Motor neuron (in vitro differentiated cells): Measurements from ENCODE around the gene OR13J1. TPM values are rescaled to one million over a fixed set of nuclear protein-coding genes. Genes with fewer than 3 reads are reported as not detected.

Experiments
- ATAC-seq, 8 experiments: fragments of 200-7000 bp; cut with Tn5 transposase; replicated peaks in 6 of 8; 2 replicates each; pipeline ENCODE4 v1.8.0; 2021; ENCODE audit warnings: mild to moderate bottlenecking in 8 of 8, moderate library complexity in 8 of 8
- H3K27ac ChIP-seq, 2 donors: fragments of 250-450 bp; sonication (Bioruptor Pico); 2 replicates each; pipeline ENCODE4 v1.9.0; 2021; ENCODE audit warnings: antibody characterized with exemption in 2 of 2, mild to moderate bottlenecking in 2 of 2, moderate library complexity in 1 of 2
- H3K4me1 ChIP-seq, 2 donors: fragments of 250-450 bp; sonication (Bioruptor Pico); replicated peaks in 1 of 2; 2 replicates each; pipeline ENCODE4 v1.6.1; 2021; ENCODE audit warnings: antibody characterized with exemption in 2 of 2, mild to moderate bottlenecking in 2 of 2, moderate library complexity in 1 of 2
- H3K4me3 ChIP-seq, 5 donors: fragments of 250-450 bp; sonication (Bioruptor Pico); 2 replicates each; pipeline ENCODE4 v1.9.0; 2021; ENCODE audit warnings: antibody characterized with exemption in 5 of 5, mild to moderate bottlenecking in 5 of 5, moderate library complexity in 4 of 5
- WGBS, 10 experiments: fragments of 450-650 bp; shearing (Covaris generic); methylation state at CpG; one replicate each; pipeline ENCODE4 v1.0.0; 2022; 5-methylcytosine and 5-hydroxymethylcytosine counted together
- in situ Hi-C, 9 experiments: fragments of 400-800 bp; cut with MboI; loops; one replicate each; pipeline ENCODE4 v1.15.0; 2021; ENCODE audit warnings: low sequenced_read_pairs in 9 of 9, low pct_unique_long_range_greater_than_20kb in 2 of 9; ENCODE audit not compliant: unreplicated experiment in 9 of 9
- total RNA-seq, 8 experiments: library from RNA; unstranded; fragments of 300-600 nt; gene quantifications; 2 replicates each; pipeline versions ENCODE4 v1.2.3 to v1.2.4, GENCODE V29; 2022

Gene OR13J1
- total RNA-seq, 8 experiments from 2014 or later, result 0.27 to 0.97 (median 0.40) TPM; not detected in 4

DNA sequence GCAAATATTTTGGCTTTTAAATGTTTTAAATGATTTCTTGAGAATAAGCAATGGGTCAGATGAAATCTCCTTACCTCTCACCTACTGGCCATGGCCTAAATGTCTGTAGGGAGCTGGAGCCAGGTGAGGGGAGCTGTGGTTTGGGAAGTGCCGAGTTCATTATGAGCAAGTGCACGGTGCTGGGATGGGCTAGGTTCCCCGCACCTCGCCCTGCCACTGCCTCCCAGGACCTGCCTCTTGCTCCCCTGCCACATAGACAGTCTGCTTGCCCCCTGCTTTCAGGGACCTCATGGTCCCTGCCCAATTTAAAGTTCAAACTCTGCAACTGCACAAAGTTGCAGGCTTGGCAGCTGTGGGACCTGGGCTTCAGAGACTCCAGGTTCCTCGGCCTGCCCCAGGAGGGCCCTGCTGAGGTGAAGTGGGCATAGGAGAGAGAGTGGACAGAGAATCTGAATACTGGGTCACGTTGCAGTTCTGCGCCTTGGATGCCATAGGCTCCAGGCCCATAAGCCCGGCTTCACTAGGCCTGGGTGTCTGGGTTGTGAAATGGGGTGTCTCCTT, 5.4 kb downstream of the OR13J1 start:
- in situ Hi-C loops, result no loop called here
- ATAC-seq, result no peak
- H3K4me1 ChIP-seq, result no peaks in the 10 kb centered on the region
- H3K4me3 ChIP-seq, result no peak overlapping the region
- 64 to 90% (median 88%) methylated on average over 1 to 2 of the region's 8 CpGs; no CpG with 5 or more reads in 5 of the 10 experiments for WGBS, 10 experiments
- no peak overlapping the region for H3K27ac ChIP-seq

DNA sequence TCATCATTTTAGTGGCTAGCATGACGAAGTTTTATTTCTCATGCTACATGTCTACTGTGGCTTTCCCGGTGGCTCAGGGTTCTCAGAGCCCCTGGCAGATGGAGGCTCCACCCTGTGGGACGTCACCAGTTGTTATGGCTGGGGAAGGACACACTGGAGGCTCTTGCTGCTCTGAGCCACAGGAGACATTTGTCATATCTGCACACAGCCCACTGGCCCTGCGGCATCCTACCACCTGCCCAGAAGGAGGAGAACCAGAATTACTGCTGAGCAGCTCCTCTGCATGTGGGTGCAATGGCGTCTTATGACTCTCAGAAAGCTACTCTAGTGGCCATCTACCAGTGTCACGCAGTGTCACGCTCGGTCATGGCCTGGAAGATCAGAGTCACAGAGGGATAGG, 6.6 kb downstream of the OR13J1 start:
- in situ Hi-C loops, result no loop called here
- H3K4me3 ChIP-seq, result no peak overlapping the region
- peak in 3 of 8 experiments; percentile 11 to 42 (median 24) for ATAC-seq
- no peaks in the 10 kb centered on the region for H3K4me1 ChIP-seq
- no peak overlapping the region for H3K27ac ChIP-seq
- WGBS, 10 experiments, result 60 to 100% (median 88%) methylated on average over 1 to 3 of the region's 8 CpGs; no CpG with 5 or more reads in 4 of the 10 experiments

- ATAC-seq, result no peak
- WGBS, 10 experiments, result 80 to 100% (median 90%) methylated on average over 1 to 3 of the region's 4 CpGs; no CpG with 5 or more reads in 7 of the 10 experiments
- Histone ChIP-seq H3K27ac (no peak overlapping the region), H3K4me1 (no peaks in the 10 kb centered on the region), H3K4me3 (no peak overlapping the region)
- in situ Hi-C loops, result no loop called here
Measured at GRCh38 chr9:35862328-35862727, 7.9 kb downstream of the OR13J1 start.

- 41 to 88% (median 77%) methylated on average over 2 to 6 of the region's 12 CpGs; no CpG with 5 or more reads in 3 of the 10 experiments for WGBS, 10 experiments
- no peak overlapping the region for H3K4me3 ChIP-seq
- ATAC-seq, result no peak
- in situ Hi-C loops, result no loop called here
- no peaks in the 10 kb centered on the region for H3K4me1 ChIP-seq
- H3K27ac ChIP-seq, result no peak overlapping the region
Measured at GRCh38 chr9:35861161-35861897, 8.9 kb downstream of the OR13J1 start.

- peak in 2 of 8 experiments; percentile 49 to 63 for ATAC-seq
- 0 to 100% (median 60%) methylated on average over 1 to 3 of the region's 3 CpGs; no CpG with 5 or more reads in 3 of the 10 experiments for WGBS, 10 experiments
- Histone ChIP-seq H3K4me3 (no peak overlapping the region), H3K4me1 (no peaks in the 10 kb centered on the region), H3K27ac (no peak overlapping the region)
- in situ Hi-C loops, result no loop called here
Measured at GRCh38 chr9:35859990-35860339, 10.2 kb downstream of the OR13J1 start.

DNA sequence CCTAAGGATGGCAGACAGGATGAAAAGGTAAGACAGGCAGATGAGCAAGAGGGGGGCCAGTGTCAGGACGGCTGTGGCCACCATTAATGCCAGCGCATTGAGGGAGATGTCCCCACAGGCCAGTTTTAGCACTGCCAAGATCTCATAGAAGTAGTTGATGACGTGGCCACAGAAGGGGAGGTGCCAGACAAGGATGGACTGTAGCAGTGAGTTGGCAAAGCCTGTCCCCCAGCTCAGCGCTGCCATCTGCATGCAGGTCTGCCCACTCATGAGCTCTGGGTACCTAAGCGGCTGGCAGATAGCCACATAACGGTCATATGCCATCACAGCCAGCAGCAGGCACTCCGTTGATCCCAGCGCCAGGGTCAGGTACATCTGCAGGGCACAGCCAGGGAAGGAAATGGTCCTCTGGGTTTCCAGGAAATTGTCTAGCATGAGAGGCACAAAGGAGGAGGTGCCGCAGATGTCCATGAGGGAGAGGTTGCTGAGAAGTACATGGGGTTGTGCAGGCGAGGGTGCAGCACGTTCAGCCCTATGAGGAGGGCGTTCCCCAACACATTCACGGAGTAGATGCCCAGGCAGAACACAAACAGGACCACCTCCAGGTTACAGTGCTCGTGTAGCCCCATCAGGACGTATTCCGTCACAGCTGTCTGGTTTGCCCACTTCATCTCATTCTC, 10.8 kb downstream of the OR13J1 start:
- in situ Hi-C loops, result no loop called here
- H3K4me3 ChIP-seq, result no peak overlapping the region
- ATAC-seq, result peak in 7 of 8 experiments; percentile 32 to 90 (median 71)
- WGBS, 10 experiments, result 30 to 88% (median 77%) methylated on average over 2 to 10 of the region's 16 CpGs; no CpG with 5 or more reads in 3 of the 10 experiments
- no peak overlapping the region for H3K27ac ChIP-seq
- no peaks in the 10 kb centered on the region for H3K4me1 ChIP-seq

DNA sequence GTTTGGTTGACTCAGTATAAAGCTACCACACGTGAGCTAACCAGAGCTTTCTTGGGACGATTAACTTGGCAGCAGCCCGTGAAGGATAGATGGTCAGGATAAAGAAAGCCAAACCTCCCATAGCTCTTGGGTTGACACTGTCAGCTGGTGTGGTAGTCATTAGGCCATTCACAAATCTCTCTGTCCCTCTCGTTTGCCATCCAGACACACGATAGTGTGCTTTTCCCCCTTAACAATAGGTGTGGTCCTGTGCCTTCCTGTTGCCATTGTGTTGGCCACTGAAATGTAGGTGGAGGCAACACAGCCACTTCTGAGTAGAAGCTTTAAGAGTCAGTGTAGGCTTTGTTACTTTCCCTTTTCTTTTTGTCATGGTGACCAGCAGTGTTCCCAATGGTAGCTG, 11.7 kb downstream of the OR13J1 start:
- H3K4me1 ChIP-seq, result no peaks in the 10 kb centered on the region
- 20 to 90% (median 68%) methylated on average over 2 to 5 of the region's 5 CpGs; no CpG with 5 or more reads in 3 of the 10 experiments for WGBS, 10 experiments
- in situ Hi-C loops, result no loop called here
- no peak for ATAC-seq
- no peak overlapping the region for H3K27ac ChIP-seq
- no peak overlapping the region for H3K4me3 ChIP-seq

- Histone ChIP-seq H3K4me3 (no peak overlapping the region), H3K27ac (no peak overlapping the region), H3K4me1 (no peaks in the 10 kb centered on the region)
- ATAC-seq, result no peak
- in situ Hi-C loops, result no loop called here
- whole genome bisulfite sequencing, 10 experiments, result 20 to 95% (median 80%) methylated on average over 1 to 4 of the region's 5 CpGs; no CpG with 5 or more reads in 4 of the 10 experiments
Measured at GRCh38 chr9:35856882-35857281, 13.3 kb downstream of the OR13J1 start.

- in situ Hi-C loops, result no loop called here
- H3K4me1 ChIP-seq, result no peaks in the 10 kb centered on the region
- no peak overlapping the region for H3K27ac ChIP-seq
- 17 to 83% (median 68%) methylated on average over 1 to 3 of the region's 3 CpGs; no CpG with 5 or more reads in 2 of the 10 experiments for WGBS, 10 experiments
- H3K4me3 ChIP-seq, result no peak overlapping the region
- ATAC-seq, result no peak
Measured at GRCh38 chr9:35856206-35856605, 14.0 kb downstream of the OR13J1 start.

DNA sequence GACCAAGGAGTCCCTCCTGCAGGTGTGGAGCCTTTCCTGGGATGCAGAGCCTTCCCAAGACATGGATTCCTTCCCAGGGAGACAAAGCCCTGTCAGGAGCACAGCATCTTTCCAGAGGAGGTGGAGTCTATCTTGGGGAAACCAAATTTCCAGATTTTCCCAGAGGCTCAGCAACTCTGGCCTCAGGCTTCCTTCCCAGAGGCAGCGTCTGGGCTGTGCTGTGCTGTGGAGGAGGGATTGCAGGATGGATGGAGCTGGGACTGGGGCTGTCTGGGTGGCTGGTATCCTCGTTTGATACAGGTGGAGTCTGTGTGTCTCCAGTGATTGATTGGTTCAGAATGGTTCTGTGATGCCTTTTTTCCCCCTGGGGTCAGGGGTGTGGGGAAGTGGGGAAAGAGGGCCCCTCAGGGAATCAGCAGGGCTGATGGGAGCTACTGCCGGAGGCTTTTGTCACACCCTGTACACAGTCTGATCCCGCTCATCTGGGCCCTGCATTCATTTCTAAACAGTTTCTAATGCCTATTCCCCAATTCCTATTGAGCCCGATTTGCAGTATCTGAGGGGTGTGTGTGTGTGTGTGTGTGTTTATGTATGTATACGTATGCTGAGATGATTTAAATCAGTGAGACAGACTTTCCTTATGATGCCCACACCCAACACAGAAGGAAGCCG, 16.0 kb downstream of the OR13J1 start:
- no peak overlapping the region for H3K4me3 ChIP-seq
- H3K4me1 ChIP-seq, result no peaks in the 10 kb centered on the region
- 20 to 70% (median 47%) methylated on average over 1 to 2 of the region's 7 CpGs; no CpG with 5 or more reads in 6 of the 10 experiments for WGBS, 10 experiments
- peak in 4 of 8 experiments; percentile 30 to 77 (median 71) for ATAC-seq
- H3K27ac ChIP-seq, result no peak overlapping the region
- in situ Hi-C loops, result no loop called here

GRCh38 chr9:35852876-35853865, 17.0 kb downstream of the OR13J1 start:
- Histone ChIP-seq H3K4me3 (no peak overlapping the region), H3K4me1 (no peaks in the 10 kb centered on the region), H3K27ac (no peak overlapping the region)
- 33 to 100% (median 88%) methylated on average over 1 to 9 of the region's 25 CpGs; no CpG with 5 or more reads in 3 of the 10 experiments for WGBS, 10 experiments
- in situ Hi-C loops, result no loop called here
- ATAC-seq, result no peak

- no peak for ATAC-seq
- no peak overlapping the region for H3K4me3 ChIP-seq
- 40 to 100% (median 92%) methylated on average over 1 of the region's 2 CpGs; no CpG with 5 or more reads in 6 of the 10 experiments for WGBS, 10 experiments
- H3K27ac ChIP-seq, result no peak overlapping the region
- in situ Hi-C loops, result no loop called here
- no peaks in the 10 kb centered on the region for H3K4me1 ChIP-seq
Measured at GRCh38 chr9:35852267-35852815, 17.9 kb downstream of the OR13J1 start.
